Measurements from ENCODE around the gene ITM2B. TPM values are rescaled to one million over a fixed set of nuclear protein-coding genes. Genes with fewer than 3 reads are reported as not detected.

The ITM2B gene
- total and polyA plus RNA-seq, 4 donors: 114 to 379 (median 202) TPM

- TF ChIP-seq ZBTB33 (IDR thresholded peaks at IDR 0.05) (no peak), ATF3 (IDR thresholded peaks at IDR 0.05) (no peak)
Measured at GRCh38 chr13:48186722-48187121, 46.3 kb upstream of the ITM2B start (continued).

GRCh38 chr13:48188131-48188530 is 44.9 kb upstream of the ITM2B start:
- TF ChIP-seq YY1 (IDR thresholded peaks at IDR 0.05) (no peak), EGR1 (IDR thresholded peaks at IDR 0.05; ENCODE audit: low read depth in 2 of 2) (no peak), FOXA1 (IDR thresholded peaks at IDR 0.05) (no peak), RXRA (IDR thresholded peaks at IDR 0.05) (no peak), RAD21 (IDR thresholded peaks at IDR 0.05) (no peak)
- TF ChIP-seq, protein P1, sequence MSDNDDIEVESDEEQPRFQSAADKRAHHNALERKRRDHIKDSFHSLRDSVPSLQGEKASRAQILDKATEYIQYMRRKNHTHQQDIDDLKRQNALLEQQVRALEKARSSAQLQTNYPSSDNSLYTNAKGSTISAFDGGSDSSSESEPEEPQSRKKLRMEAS (IDR thresholded peaks at IDR 0.05): no peak
- Histone ChIP-seq H3K4me3 (ENCODE audit: low read depth in 1 of 3, low read length in 3 of 3) (no peak overlapping the region), H3K9me3 (ENCODE audit: control insufficient read depth in 4 of 4, low read length in 3 of 4) (no peaks in the 10 kb centered on the region), H3K9ac (ENCODE audit: low read depth in 1 of 2, low read length in 2 of 2) (no peak overlapping the region), H3K36me3 (ENCODE audit: control insufficient read depth in 4 of 4, insufficient read depth in 3 of 4, low read depth in 1 of 4, low read length in 3 of 4) (no peaks in the 10 kb centered on the region), H3K27me3 (ENCODE audit: control insufficient read depth in 4 of 4, insufficient read depth in 4 of 4, low read length in 3 of 4) (no peaks in the 10 kb centered on the region), H3K4me1 (ENCODE audit: control insufficient read depth in 4 of 4, insufficient read depth in 4 of 4, low read length in 3 of 4) (no peaks in the 10 kb centered on the region), H3K27ac (ENCODE audit: low read depth in 1 of 2, low read length in 2 of 2) (no peak overlapping the region)
- no peak for DNase-seq (ENCODE audit: low spot score)
- WGBS: 72% methylated on average over 1 of the region's 1 CpG

- Histone ChIP-seq H3K9me3 (ENCODE audit: control insufficient read depth in 4 of 4, low read length in 3 of 4) (no peaks in the 10 kb centered on the region), H3K9ac (ENCODE audit: low read depth in 1 of 2, low read length in 2 of 2) (no peak overlapping the region), H3K4me3 (ENCODE audit: low read depth in 1 of 3, low read length in 3 of 3) (no peak overlapping the region), H3K36me3 (ENCODE audit: control insufficient read depth in 4 of 4, insufficient read depth in 3 of 4, low read depth in 1 of 4, low read length in 3 of 4) (no peaks in the 10 kb centered on the region), H3K4me1 (ENCODE audit: control insufficient read depth in 4 of 4, insufficient read depth in 4 of 4, low read length in 3 of 4) (no peaks in the 10 kb centered on the region), H3K27me3 (ENCODE audit: control insufficient read depth in 4 of 4, insufficient read depth in 4 of 4, low read length in 3 of 4) (no peaks in the 10 kb centered on the region), H3K27ac (ENCODE audit: low read depth in 1 of 2, low read length in 2 of 2) (no peak overlapping the region)
- 83% methylated on average over 2 of the region's 2 CpGs for WGBS
- TF ChIP-seq HNF4G (IDR thresholded peaks at IDR 0.05): no peak
- TF ChIP-seq RAD21 (IDR thresholded peaks at IDR 0.05): no peak
- TF ChIP-seq YY1 (IDR thresholded peaks at IDR 0.05): no peak
- no peak for TF ChIP-seq ZBTB33 (IDR thresholded peaks at IDR 0.05)
- no peak for TF ChIP-seq ATF3 (IDR thresholded peaks at IDR 0.05)
- TF ChIP-seq JUND (IDR thresholded peaks at IDR 0.05): no peak
- TF ChIP-seq, protein P2, sequence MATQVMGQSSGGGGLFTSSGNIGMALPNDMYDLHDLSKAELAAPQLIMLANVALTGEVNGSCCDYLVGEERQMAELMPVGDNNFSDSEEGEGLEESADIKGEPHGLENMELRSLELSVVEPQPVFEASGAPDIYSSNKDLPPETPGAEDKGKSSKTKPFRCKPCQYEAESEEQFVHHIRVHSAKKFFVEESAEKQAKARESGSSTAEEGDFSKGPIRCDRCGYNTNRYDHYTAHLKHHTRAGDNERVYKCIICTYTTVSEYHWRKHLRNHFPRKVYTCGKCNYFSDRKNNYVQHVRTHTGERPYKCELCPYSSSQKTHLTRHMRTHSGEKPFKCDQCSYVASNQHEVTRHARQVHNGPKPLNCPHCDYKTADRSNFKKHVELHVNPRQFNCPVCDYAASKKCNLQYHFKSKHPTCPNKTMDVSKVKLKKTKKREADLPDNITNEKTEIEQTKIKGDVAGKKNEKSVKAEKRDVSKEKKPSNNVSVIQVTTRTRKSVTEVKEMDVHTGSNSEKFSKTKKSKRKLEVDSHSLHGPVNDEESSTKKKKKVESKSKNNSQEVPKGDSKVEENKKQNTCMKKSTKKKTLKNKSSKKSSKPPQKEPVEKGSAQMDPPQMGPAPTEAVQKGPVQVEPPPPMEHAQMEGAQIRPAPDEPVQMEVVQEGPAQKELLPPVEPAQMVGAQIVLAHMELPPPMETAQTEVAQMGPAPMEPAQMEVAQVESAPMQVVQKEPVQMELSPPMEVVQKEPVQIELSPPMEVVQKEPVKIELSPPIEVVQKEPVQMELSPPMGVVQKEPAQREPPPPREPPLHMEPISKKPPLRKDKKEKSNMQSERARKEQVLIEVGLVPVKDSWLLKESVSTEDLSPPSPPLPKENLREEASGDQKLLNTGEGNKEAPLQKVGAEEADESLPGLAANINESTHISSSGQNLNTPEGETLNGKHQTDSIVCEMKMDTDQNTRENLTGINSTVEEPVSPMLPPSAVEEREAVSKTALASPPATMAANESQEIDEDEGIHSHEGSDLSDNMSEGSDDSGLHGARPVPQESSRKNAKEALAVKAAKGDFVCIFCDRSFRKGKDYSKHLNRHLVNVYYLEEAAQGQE (IDR thresholded peaks at IDR 0.05): no peak
- TF ChIP-seq SP1 (IDR thresholded peaks at IDR 0.05): no peak
- TF ChIP-seq FOXA2 (IDR thresholded peaks at IDR 0.05): no peak
- TF ChIP-seq, protein P1 (IDR thresholded peaks at IDR 0.05): no peak
- TF ChIP-seq, protein P3, sequence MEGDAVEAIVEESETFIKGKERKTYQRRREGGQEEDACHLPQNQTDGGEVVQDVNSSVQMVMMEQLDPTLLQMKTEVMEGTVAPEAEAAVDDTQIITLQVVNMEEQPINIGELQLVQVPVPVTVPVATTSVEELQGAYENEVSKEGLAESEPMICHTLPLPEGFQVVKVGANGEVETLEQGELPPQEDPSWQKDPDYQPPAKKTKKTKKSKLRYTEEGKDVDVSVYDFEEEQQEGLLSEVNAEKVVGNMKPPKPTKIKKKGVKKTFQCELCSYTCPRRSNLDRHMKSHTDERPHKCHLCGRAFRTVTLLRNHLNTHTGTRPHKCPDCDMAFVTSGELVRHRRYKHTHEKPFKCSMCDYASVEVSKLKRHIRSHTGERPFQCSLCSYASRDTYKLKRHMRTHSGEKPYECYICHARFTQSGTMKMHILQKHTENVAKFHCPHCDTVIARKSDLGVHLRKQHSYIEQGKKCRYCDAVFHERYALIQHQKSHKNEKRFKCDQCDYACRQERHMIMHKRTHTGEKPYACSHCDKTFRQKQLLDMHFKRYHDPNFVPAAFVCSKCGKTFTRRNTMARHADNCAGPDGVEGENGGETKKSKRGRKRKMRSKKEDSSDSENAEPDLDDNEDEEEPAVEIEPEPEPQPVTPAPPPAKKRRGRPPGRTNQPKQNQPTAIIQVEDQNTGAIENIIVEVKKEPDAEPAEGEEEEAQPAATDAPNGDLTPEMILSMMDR (IDR thresholded peaks at IDR 0.05; ENCODE audit: low read depth, low read length, missing input control): no peak
- TF ChIP-seq FOXA1 (IDR thresholded peaks at IDR 0.05): no peak
- TF ChIP-seq RXRA (IDR thresholded peaks at IDR 0.05): no peak
- TF ChIP-seq EGR1 (IDR thresholded peaks at IDR 0.05; ENCODE audit: low read depth in 2 of 2): no peak
- TF ChIP-seq GABPA (IDR thresholded peaks at IDR 0.05 in 1 of 2, conservative IDR thresholded peaks at IDR 0.05 in 1 of 2): no peak
- TF ChIP-seq NR2F2 (IDR thresholded peaks at IDR 0.05): no peak
- TF ChIP-seq HNF4A (conservative IDR thresholded peaks at IDR 0.05): no peak
- TF ChIP-seq TAF1 (conservative IDR thresholded peaks at IDR 0.05): no peak
- no peak for DNase-seq (ENCODE audit: low spot score)
Measured at GRCh38 chr13:48188601-48189000, 44.4 kb upstream of the ITM2B start.
